Measurements from ENCODE around the gene RBL2. TPM values are rescaled to one million over a fixed set of nuclear protein-coding genes. Genes with fewer than 3 reads are reported as not detected.
"Not testable (repeated sequence)": the region's sequence is repeated elsewhere in the genome, so short reads cannot be mapped to it uniquely, and the experiment has no call there.

The RBL2 gene, protein sequence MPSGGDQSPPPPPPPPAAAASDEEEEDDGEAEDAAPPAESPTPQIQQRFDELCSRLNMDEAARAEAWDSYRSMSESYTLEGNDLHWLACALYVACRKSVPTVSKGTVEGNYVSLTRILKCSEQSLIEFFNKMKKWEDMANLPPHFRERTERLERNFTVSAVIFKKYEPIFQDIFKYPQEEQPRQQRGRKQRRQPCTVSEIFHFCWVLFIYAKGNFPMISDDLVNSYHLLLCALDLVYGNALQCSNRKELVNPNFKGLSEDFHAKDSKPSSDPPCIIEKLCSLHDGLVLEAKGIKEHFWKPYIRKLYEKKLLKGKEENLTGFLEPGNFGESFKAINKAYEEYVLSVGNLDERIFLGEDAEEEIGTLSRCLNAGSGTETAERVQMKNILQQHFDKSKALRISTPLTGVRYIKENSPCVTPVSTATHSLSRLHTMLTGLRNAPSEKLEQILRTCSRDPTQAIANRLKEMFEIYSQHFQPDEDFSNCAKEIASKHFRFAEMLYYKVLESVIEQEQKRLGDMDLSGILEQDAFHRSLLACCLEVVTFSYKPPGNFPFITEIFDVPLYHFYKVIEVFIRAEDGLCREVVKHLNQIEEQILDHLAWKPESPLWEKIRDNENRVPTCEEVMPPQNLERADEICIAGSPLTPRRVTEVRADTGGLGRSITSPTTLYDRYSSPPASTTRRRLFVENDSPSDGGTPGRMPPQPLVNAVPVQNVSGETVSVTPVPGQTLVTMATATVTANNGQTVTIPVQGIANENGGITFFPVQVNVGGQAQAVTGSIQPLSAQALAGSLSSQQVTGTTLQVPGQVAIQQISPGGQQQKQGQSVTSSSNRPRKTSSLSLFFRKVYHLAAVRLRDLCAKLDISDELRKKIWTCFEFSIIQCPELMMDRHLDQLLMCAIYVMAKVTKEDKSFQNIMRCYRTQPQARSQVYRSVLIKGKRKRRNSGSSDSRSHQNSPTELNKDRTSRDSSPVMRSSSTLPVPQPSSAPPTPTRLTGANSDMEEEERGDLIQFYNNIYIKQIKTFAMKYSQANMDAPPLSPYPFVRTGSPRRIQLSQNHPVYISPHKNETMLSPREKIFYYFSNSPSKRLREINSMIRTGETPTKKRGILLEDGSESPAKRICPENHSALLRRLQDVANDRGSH
- 38.0 TPM for total RNA-seq (ENCODE audit: unreplicated experiment)
- long read RNA-seq, partial matches to known transcripts: 4 of 5 reads
- long read RNA-seq, other reads (novel, unspliced or antisense): 1 of 5 reads

GRCh38 chr16:53434377-53435065, at the start of gene RBL2:
Gene RBL2 (plus strand): TSS chr16:53434471. CDS start chr16:53434557, 86 bp downstream.
- Mint-ChIP-seq H3K9me3 (ENCODE audit: unreplicated experiment) (peaks cover 5% of the 10 kb centered on the region), H3K27ac (ENCODE audit: unreplicated experiment) (peak within 1 kb of the TSS; percentile 95), H3K27me3 (ENCODE audit: unreplicated experiment) (peaks cover 8% of the 10 kb centered on the region), H3K4me1 (ENCODE audit: unreplicated experiment) (peaks cover 15% of the 10 kb centered on the region), H3K36me3 (ENCODE audit: low read depth, unreplicated experiment) (peaks cover 3% of the 10 kb centered on the region), H3K4me3 (ENCODE audit: unreplicated experiment) (peak within 1 kb of the TSS; percentile 99)
- peak; percentile 83 for DNase-seq (ENCODE audit: low spot score)
- TF ChIP-seq, protein P1, sequence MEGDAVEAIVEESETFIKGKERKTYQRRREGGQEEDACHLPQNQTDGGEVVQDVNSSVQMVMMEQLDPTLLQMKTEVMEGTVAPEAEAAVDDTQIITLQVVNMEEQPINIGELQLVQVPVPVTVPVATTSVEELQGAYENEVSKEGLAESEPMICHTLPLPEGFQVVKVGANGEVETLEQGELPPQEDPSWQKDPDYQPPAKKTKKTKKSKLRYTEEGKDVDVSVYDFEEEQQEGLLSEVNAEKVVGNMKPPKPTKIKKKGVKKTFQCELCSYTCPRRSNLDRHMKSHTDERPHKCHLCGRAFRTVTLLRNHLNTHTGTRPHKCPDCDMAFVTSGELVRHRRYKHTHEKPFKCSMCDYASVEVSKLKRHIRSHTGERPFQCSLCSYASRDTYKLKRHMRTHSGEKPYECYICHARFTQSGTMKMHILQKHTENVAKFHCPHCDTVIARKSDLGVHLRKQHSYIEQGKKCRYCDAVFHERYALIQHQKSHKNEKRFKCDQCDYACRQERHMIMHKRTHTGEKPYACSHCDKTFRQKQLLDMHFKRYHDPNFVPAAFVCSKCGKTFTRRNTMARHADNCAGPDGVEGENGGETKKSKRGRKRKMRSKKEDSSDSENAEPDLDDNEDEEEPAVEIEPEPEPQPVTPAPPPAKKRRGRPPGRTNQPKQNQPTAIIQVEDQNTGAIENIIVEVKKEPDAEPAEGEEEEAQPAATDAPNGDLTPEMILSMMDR (IDR thresholded peaks at IDR 0.05; ENCODE audit: unreplicated experiment): no peak

GRCh38 chr16:53384610-53385009, 49.7 kb upstream of the RBL2 start:
- not testable (repeated sequence) for H3K4me3 Mint-ChIP-seq (ENCODE audit: unreplicated experiment); H3K9me3 Mint-ChIP-seq (ENCODE audit: unreplicated experiment); H3K4me1 Mint-ChIP-seq (ENCODE audit: unreplicated experiment); H3K27me3 Mint-ChIP-seq (ENCODE audit: unreplicated experiment); H3K27ac Mint-ChIP-seq (ENCODE audit: unreplicated experiment); DNase-seq (ENCODE audit: low spot score); H3K36me3 Mint-ChIP-seq (ENCODE audit: low read depth, unreplicated experiment)

- Mint-ChIP-seq H3K9me3 (ENCODE audit: unreplicated experiment) (no peaks in the 10 kb centered on the region), H3K27ac (ENCODE audit: unreplicated experiment) (no peak overlapping the region), H3K4me1 (ENCODE audit: unreplicated experiment) (no peaks in the 10 kb centered on the region), H3K27me3 (ENCODE audit: unreplicated experiment) (no peaks in the 10 kb centered on the region), H3K4me3 (ENCODE audit: unreplicated experiment) (no peak overlapping the region), H3K36me3 (ENCODE audit: low read depth, unreplicated experiment) (no peaks in the 10 kb centered on the region)
- TF ChIP-seq, protein P1 (IDR thresholded peaks at IDR 0.05; ENCODE audit: unreplicated experiment): no peak
- DNase-seq (ENCODE audit: low spot score): no peak
Measured at GRCh38 chr16:53404959-53405358, 29.3 kb upstream of the RBL2 start.

GRCh38 chr16:53412549-53412948, 21.7 kb upstream of the RBL2 start:
- Mint-ChIP-seq H3K36me3 (ENCODE audit: low read depth, unreplicated experiment) (peaks cover 5% of the 10 kb centered on the region), H3K27ac (ENCODE audit: unreplicated experiment) (no peak overlapping the region), H3K4me1 (ENCODE audit: unreplicated experiment) (peaks cover 11% of the 10 kb centered on the region), H3K9me3 (ENCODE audit: unreplicated experiment) (peaks cover 4% of the 10 kb centered on the region), H3K4me3 (ENCODE audit: unreplicated experiment) (no peak overlapping the region), H3K27me3 (ENCODE audit: unreplicated experiment) (no peaks in the 10 kb centered on the region)
- TF ChIP-seq, protein P1 (IDR thresholded peaks at IDR 0.05; ENCODE audit: unreplicated experiment): no peak
- DNase-seq (ENCODE audit: low spot score): no peak

DNA sequence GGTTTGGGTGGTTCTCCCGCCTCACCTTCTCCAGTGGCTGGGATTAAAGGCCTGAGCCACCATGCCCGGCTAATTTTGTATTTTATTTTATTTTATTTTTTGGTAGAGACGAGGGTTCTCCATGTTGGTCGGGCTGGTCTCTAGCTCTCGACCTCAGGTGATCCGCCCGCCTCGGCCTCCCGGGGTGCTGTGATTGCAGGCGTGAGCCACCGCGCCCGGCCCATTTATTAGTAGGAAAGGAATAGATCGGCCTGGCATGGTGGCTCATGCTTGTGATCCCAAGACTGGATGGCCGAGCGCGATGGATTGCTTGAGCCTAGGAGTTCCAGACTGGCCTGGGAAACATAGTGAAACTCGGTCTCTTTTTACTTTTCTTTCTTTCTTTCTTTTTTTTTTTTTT, 20.4 kb upstream of the RBL2 start:
- TF ChIP-seq, protein P1 (IDR thresholded peaks at IDR 0.05; ENCODE audit: unreplicated experiment): no peak
- Mint-ChIP-seq H3K4me3 (ENCODE audit: unreplicated experiment) (no peak overlapping the region), H3K4me1 (ENCODE audit: unreplicated experiment) (peaks cover 11% of the 10 kb centered on the region), H3K27ac (ENCODE audit: unreplicated experiment) (no peak overlapping the region), H3K27me3 (ENCODE audit: unreplicated experiment) (no peaks in the 10 kb centered on the region), H3K9me3 (ENCODE audit: unreplicated experiment) (peaks cover 4% of the 10 kb centered on the region), H3K36me3 (ENCODE audit: low read depth, unreplicated experiment) (peaks cover 5% of the 10 kb centered on the region)
- DNase-seq (ENCODE audit: low spot score): no peak

Data from endothelial cell (in vitro differentiated cells).